ENCODE results near the gene RAPGEF4.
"Not testable (repeated sequence)": the region's sequence is repeated elsewhere in the genome, so short reads cannot be mapped to it uniquely, and the experiment has no call there.

RAPGEF4 gene

DNA sequence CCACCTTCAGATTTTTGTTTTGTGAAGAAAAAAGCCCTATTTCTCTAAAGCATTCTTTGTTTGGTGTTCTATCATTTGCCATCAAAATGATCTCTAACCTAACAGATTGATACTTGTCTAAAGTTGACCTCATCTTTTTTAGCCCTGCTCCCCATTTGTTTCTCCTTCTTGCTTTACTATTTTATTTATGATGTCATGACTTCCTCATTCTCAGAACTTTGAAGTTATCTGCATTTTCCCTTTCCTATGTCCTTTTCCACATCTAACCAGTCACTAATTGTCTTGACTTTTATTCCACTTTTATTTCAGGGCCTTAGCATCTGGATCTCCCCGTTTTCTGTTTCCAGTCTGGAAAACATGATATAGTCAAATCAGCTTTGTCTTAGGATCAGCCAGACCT lies 8.3 kb downstream of the RAPGEF4 start:
- Mint-ChIP-seq H3K27ac (no peak overlapping the region), H3K4me1 (ENCODE audit: low read depth) (no peaks in the 10 kb centered on the region), H3K36me3 (ENCODE audit: low read depth) (no peaks in the 10 kb centered on the region), H3K4me3 (no peak overlapping the region), H3K9me3 (peaks cover 16% of the 10 kb centered on the region), H3K27me3 (peaks cover 34% of the 10 kb centered on the region)

DNA sequence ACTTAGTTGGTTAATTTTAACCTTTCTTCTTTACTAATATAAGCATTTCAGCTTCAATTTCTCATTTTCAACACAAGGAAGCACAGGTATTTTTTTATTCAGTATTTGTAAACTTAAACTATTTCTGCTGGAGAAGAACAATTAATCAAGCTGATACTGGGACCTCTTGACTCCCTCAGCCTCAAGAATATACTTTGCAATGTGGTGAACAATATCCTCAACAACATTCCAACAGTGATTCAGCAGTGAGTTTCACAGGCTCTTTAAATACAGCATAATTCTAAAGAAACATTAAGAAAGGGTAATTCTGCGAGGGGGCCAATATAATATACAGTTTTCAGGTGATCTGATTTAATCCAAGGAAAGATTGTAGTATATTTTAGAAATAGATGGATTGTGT lies 10.0 kb downstream of the RAPGEF4 start:
- peaks cover 30% of the 10 kb centered on the region for H3K27me3 Mint-ChIP-seq
- H3K36me3 Mint-ChIP-seq (ENCODE audit: low read depth), result no peaks in the 10 kb centered on the region
- H3K4me1 Mint-ChIP-seq (ENCODE audit: low read depth), result no peaks in the 10 kb centered on the region
- no peak overlapping the region for H3K27ac Mint-ChIP-seq
- H3K9me3 Mint-ChIP-seq, result peaks cover 16% of the 10 kb centered on the region
- no peak overlapping the region for H3K4me3 Mint-ChIP-seq

DNA sequence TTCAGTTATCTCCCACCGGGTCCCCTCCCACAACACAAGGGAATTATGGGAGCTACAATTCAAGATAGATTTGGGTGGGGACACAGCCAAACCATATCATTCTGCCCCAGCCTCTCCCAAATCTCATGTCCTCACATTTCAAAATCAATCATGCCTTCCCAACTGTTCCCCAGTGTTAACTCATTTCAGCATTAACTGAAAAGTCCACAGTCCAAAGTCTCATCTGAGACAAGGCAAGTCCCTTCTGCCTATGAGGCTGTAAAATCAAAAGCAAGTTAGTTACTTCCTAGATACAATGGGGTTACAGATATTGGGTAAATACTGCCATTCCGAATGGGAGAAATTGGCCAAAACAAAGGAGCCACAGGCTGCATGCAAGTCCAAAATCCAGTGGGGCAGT lies 12.9 kb downstream of the RAPGEF4 start:
- H3K4me1 Mint-ChIP-seq (ENCODE audit: low read depth); H3K4me3 Mint-ChIP-seq; H3K27ac Mint-ChIP-seq; H3K36me3 Mint-ChIP-seq (ENCODE audit: low read depth): not testable (repeated sequence)
- peaks cover 24% of the 10 kb centered on the region for H3K27me3 Mint-ChIP-seq
- peaks cover 16% of the 10 kb centered on the region for H3K9me3 Mint-ChIP-seq

DNA sequence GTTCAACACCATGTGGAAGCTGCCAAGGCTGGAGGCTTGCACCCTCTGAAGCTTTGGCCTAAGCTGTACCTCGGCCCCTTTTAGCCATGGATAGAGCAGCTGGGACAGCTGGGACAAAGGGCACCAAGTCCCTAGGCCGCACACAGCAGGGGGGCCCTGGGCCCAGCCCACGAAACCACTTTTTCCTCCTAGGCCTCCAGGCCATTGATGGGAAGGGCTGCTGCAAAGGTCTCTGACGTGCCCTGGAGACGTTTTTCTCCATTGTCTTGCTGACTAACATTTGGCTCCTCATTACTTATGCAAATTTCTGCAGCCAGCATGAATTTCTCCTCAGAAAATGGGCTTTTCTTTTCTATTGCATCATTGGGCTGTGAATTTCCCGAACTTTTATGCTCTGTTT lies 13.7 kb downstream of the RAPGEF4 start:
- Mint-ChIP-seq H3K27ac (no peak overlapping the region), H3K27me3 (peaks cover 18% of the 10 kb centered on the region), H3K4me3 (no peak overlapping the region), H3K4me1 (ENCODE audit: low read depth) (no peaks in the 10 kb centered on the region), H3K36me3 (ENCODE audit: low read depth) (no peaks in the 10 kb centered on the region), H3K9me3 (peaks cover 10% of the 10 kb centered on the region)

DNA sequence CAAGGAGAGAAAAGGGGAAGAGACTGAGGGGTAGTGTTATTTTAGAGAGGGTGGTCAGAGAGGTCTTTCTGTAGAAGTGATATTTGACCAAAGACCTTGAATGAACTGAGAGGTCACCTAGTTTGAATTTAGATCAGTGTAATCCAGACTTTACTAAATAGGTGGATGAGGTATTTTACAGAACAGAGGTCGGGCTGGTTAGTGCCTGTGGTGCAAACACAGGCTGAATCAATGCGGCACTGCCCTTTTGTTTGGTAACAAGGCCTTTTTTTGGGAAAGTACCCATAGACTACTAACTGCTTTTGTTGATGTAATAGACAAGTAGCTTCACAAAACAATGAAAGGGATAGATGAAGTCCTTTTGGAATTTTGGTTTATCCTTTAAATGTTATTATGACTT lies 15.9 kb downstream of the RAPGEF4 start:
- Mint-ChIP-seq H3K27me3 (peaks cover 13% of the 10 kb centered on the region), H3K9me3 (no peaks in the 10 kb centered on the region), H3K4me3 (no peak overlapping the region), H3K36me3 (ENCODE audit: low read depth) (no peaks in the 10 kb centered on the region), H3K4me1 (ENCODE audit: low read depth) (no peaks in the 10 kb centered on the region), H3K27ac (no peak overlapping the region)

DNA sequence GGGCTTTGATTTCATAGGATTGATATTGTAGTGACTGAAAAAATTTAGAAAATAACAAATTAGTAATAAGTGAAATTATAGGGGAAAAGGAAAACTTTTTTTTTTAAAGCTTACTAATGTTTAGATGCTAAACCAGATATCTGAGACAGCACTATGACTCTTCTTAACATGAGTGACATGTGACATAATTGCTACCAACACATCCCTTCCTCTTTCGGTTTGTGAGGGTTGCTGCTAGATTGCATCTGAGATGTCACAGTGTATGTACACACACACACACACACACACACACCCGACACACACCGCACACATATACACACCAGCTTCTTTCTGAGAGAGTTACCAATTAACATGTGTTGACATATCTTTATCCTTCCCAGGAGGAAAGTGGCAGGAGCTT lies 18.0 kb downstream of the RAPGEF4 start:
- Mint-ChIP-seq H3K36me3 (ENCODE audit: low read depth) (no peaks in the 10 kb centered on the region), H3K4me1 (ENCODE audit: low read depth) (no peaks in the 10 kb centered on the region), H3K4me3 (no peak overlapping the region), H3K27me3 (peaks cover 13% of the 10 kb centered on the region), H3K9me3 (no peaks in the 10 kb centered on the region), H3K27ac (no peak overlapping the region)

DNA sequence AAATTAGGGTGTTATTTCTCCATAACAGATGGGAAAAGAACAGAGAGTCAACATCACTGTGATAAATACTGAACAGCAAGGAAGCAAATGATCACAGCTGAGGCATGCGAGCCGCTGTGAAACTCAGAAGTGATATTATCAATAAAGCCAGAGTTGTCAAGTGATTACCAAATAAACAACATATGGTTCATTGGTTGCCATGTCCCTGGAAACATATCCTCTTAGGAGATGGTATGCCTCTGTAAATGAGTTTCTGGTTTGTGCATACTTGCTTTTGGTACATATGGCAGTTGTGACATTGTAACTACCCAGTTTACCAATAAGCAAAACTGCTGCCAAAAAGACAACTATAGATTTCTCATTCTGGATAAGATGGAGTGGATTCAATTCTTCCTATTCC lies 23.8 kb downstream of the RAPGEF4 start:
- Mint-ChIP-seq H3K27me3 (peaks cover 16% of the 10 kb centered on the region), H3K9me3 (peaks cover 11% of the 10 kb centered on the region), H3K27ac (no peak overlapping the region), H3K4me3 (no peak overlapping the region), H3K36me3 (ENCODE audit: low read depth) (no peaks in the 10 kb centered on the region), H3K4me1 (ENCODE audit: low read depth) (no peaks in the 10 kb centered on the region)

DNA sequence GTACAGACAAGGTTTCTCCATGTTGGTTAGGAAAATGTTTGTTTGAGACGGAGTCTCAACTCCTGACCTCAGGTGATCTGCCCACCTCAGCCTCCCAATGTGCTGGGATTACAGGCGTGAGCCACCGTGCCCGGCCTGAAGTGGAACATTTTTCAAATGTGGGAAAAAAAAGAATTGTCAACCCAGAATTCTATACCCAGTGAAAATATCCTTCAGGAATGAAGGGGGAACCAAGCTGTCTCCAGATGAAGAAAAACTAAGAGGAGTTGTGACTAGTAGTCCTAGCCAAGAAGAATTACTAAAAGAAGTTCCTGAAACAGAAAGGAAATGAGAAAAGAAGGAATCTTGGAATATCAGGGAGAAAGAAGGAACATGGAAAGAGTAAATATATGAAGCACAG lies 25.7 kb downstream of the RAPGEF4 start:
- H3K27me3 Mint-ChIP-seq, result peaks cover 20% of the 10 kb centered on the region
- H3K27ac Mint-ChIP-seq, result no peak overlapping the region
- no peak overlapping the region for H3K4me3 Mint-ChIP-seq
- no peaks in the 10 kb centered on the region for H3K36me3 Mint-ChIP-seq (ENCODE audit: low read depth)
- H3K9me3 Mint-ChIP-seq, result peaks cover 11% of the 10 kb centered on the region
- no peaks in the 10 kb centered on the region for H3K4me1 Mint-ChIP-seq (ENCODE audit: low read depth)

DNA sequence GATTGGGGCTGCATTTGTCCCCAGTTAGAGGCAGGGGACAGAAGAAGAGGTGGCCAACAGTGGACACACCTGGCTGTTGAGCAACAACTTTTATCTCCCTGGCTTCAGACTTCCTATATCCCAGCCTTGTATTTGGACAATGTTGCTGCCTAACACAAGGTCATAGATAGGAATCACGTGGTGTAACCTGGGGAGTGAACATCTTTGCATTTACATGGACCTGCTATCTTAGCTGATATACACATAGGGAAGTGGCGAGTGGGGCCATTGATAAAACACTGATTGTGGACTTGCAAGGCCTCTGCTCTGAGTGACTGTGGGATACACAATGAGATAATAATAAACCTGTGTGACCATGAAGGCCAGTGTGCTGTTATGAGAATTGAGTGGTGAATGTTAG lies 26.9 kb downstream of the RAPGEF4 start:
- Mint-ChIP-seq H3K4me3 (no peak overlapping the region), H3K9me3 (peaks cover 11% of the 10 kb centered on the region), H3K27ac (no peak overlapping the region), H3K4me1 (ENCODE audit: low read depth) (no peaks in the 10 kb centered on the region), H3K36me3 (ENCODE audit: low read depth) (no peaks in the 10 kb centered on the region), H3K27me3 (peaks cover 14% of the 10 kb centered on the region)

DNA sequence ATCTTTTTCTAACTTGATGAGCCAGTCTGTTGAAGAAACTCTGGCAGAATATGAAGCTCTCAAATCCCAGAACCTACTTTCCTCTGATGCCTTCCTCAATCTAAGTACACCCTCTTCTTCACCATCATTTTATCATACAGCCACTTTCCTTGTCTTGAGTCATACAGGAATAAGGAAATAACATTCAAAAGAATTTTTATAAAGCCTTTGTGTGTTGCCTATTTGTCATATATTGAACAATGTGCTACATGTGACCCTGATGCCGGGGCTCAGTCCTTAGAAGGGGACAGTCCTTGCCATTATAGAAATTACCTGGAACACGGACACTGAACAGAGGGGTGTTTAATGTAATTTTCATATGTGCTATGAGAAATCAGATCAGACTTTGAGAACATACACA lies 27.4 kb downstream of the RAPGEF4 start:
- H3K27ac Mint-ChIP-seq, result no peak overlapping the region
- H3K4me3 Mint-ChIP-seq, result no peak overlapping the region
- no peaks in the 10 kb centered on the region for H3K4me1 Mint-ChIP-seq (ENCODE audit: low read depth)
- no peaks in the 10 kb centered on the region for H3K36me3 Mint-ChIP-seq (ENCODE audit: low read depth)
- H3K9me3 Mint-ChIP-seq, result peaks cover 11% of the 10 kb centered on the region
- peaks cover 14% of the 10 kb centered on the region for H3K27me3 Mint-ChIP-seq

DNA sequence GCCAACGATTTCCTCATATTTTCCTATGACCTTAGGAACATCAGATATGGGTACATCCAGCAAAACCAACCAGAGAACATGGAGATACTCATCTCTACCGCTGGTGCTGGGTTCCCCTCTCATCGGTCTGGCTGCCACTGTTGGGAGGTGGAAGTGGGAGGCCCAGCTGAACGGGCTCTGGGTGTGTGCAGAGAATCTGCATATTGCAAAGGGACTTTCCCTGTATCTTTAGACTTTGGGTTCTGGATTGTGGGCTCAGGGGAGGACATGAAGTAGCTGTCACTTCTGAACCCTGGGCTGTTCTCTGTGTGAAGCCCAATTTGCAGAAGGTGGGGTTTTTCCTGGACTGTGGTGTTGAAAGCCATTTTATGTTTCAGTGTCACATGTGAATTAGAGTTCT lies 30.0 kb downstream of the RAPGEF4 start:
- no peaks in the 10 kb centered on the region for H3K4me1 Mint-ChIP-seq (ENCODE audit: low read depth)
- no peaks in the 10 kb centered on the region for H3K36me3 Mint-ChIP-seq (ENCODE audit: low read depth)
- no peak overlapping the region for H3K4me3 Mint-ChIP-seq
- H3K27ac Mint-ChIP-seq, result no peak overlapping the region
- H3K27me3 Mint-ChIP-seq, result peaks cover 7% of the 10 kb centered on the region
- H3K9me3 Mint-ChIP-seq, result peaks cover 5% of the 10 kb centered on the region

DNA sequence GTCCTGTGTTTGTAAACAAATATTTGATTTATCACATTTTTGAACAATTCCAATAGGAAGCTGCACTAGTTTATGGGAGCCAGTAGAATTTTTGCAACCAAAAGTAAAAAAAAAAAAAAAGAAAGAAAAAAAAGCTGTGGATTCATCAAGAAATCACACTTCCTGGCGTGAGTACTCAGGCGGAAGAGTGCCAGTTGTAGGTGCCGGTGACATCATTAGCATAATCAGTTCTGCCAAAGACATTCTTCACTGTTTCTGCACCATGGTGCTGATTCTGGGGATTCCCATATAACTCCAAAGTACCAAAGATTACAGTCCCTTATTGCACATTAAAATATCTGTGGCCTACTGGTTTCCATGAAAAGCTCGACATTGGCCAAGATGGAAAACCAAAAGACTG lies 32.8 kb downstream of the RAPGEF4 start:
- Mint-ChIP-seq H3K4me1 (ENCODE audit: low read depth) (no peaks in the 10 kb centered on the region), H3K27me3 (peaks cover 5% of the 10 kb centered on the region), H3K27ac (no peak overlapping the region), H3K9me3 (no peaks in the 10 kb centered on the region), H3K36me3 (ENCODE audit: low read depth) (no peaks in the 10 kb centered on the region), H3K4me3 (no peak overlapping the region)

DNA sequence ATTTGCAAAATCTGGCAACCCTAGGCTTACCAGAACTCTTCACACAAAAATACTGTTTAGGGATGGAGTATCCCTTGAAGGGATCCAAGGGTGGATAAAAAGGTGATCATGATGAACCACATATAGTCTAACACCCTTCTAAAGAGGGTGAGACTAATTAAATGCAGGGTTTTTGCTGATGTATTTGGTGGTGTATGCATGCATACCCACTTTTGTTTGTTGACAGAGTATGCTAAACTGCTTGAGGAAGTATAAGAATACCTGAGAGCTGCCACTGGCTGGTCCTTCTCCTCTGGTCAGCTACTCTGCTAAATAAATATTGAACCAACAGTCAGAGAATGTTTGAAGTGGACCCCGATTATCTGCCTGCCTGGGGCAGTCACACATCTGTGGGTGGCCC lies 34.2 kb downstream of the RAPGEF4 start:
- no peaks in the 10 kb centered on the region for H3K36me3 Mint-ChIP-seq (ENCODE audit: low read depth)
- H3K4me3 Mint-ChIP-seq, result no peak overlapping the region
- no peaks in the 10 kb centered on the region for H3K4me1 Mint-ChIP-seq (ENCODE audit: low read depth)
- H3K27me3 Mint-ChIP-seq, result peaks cover 5% of the 10 kb centered on the region
- H3K27ac Mint-ChIP-seq, result no peak overlapping the region
- no peaks in the 10 kb centered on the region for H3K9me3 Mint-ChIP-seq

DNA sequence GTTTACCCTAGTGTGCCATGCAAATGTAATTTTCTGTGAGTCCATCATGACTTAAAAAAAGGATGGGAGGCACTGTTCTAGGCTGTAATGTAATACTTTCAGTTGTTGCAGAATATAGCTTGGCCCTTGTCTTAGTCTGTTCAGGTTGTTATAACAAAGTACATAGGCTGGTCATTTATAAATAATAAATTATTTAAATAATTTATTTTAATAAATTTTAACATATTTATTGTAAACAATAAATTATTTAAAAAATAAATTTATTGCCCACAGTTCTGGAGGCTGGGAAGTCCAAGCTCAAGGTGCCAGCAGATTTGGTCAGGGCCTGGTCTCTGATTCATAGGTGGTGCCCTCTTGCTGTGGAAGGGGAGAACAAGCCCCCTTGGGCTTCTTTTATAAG lies 35.2 kb downstream of the RAPGEF4 start:
- Mint-ChIP-seq H3K9me3 (no peaks in the 10 kb centered on the region), H3K36me3 (ENCODE audit: low read depth) (no peaks in the 10 kb centered on the region), H3K4me3 (no peak overlapping the region), H3K4me1 (ENCODE audit: low read depth) (no peaks in the 10 kb centered on the region), H3K27me3 (no peaks in the 10 kb centered on the region), H3K27ac (no peak overlapping the region)

DNA sequence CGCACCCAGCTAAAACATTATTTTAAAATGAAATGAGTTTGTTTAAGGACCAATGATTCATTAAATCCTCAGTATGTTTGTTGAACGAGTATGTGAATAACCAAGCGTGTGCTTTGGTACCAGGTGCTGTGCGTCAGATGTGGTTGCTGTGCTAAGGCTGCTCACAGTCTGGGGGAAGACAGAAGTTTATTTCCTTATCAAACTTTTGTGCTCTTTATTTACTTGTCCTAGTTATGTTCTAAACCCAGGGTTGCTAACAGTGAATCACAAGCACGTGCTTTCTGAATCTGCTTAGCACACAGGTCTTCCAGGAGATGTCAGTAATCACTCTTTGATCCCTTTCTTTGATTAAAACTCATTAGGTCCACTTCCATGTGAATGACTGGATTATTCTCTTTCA lies 37.0 kb downstream of the RAPGEF4 start:
- H3K27ac Mint-ChIP-seq, result no peak overlapping the region
- no peaks in the 10 kb centered on the region for H3K9me3 Mint-ChIP-seq
- no peaks in the 10 kb centered on the region for H3K4me1 Mint-ChIP-seq (ENCODE audit: low read depth)
- H3K27me3 Mint-ChIP-seq, result peaks cover 3% of the 10 kb centered on the region
- no peak overlapping the region for H3K4me3 Mint-ChIP-seq
- no peaks in the 10 kb centered on the region for H3K36me3 Mint-ChIP-seq (ENCODE audit: low read depth)

DNA sequence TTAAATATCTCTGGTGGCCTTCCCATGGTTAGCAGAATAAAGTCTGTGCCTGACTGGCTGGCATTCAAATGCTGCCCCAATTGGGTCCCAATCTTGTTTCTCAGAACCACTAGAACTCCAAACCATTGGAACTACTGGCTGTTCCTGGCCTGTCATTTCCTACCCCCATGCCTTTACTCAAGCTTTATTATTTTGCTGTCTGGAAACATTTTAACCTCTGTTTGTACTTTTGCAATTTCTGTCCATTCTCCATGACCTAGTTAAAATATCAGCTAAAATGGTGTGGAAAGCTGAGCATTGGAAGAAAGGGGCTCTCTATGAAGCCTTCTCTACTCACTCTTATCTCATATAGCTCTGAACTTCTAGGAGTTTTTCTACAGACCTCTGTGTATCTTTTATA lies 38.7 kb downstream of the RAPGEF4 start:
- H3K4me3 Mint-ChIP-seq, result no peak overlapping the region
- H3K27me3 Mint-ChIP-seq, result peaks cover 3% of the 10 kb centered on the region
- no peaks in the 10 kb centered on the region for H3K36me3 Mint-ChIP-seq (ENCODE audit: low read depth)
- H3K4me1 Mint-ChIP-seq (ENCODE audit: low read depth), result no peaks in the 10 kb centered on the region
- no peaks in the 10 kb centered on the region for H3K9me3 Mint-ChIP-seq
- no peak overlapping the region for H3K27ac Mint-ChIP-seq

DNA sequence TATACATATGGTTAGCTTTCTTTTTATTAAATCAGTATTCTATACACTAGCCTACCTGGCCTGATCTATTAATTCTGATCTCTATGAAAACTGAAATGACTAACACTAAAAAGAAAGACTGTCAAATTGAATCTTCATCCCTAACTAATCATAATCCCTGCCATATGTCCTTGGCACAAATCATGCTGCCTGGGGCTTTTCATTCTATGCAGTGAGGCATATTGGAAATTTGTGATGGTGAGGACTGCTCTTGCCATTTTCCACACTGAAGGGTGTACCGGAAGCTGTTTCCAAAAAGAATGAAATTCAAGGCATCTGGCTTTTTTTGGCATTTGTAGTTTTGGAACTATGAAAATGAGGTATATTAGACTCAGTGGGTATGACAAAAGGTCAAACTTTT lies 39.7 kb downstream of the RAPGEF4 start:
- no peaks in the 10 kb centered on the region for H3K36me3 Mint-ChIP-seq (ENCODE audit: low read depth)
- no peak overlapping the region for H3K27ac Mint-ChIP-seq
- no peaks in the 10 kb centered on the region for H3K4me1 Mint-ChIP-seq (ENCODE audit: low read depth)
- no peaks in the 10 kb centered on the region for H3K9me3 Mint-ChIP-seq
- no peak overlapping the region for H3K4me3 Mint-ChIP-seq
- peaks cover 6% of the 10 kb centered on the region for H3K27me3 Mint-ChIP-seq

All from stimulated activated naive CD8-positive, alpha-beta T cell treated with anti-CD3 and anti-CD28 coated beads, Interleukin-15, Interleukin-2, amounts not matched to agents 100 ng/mL and 50 ng/mL, for 24 hours (primary cell).